ENCODE measurements around the gene HTD2.

Gene HTD2

DNA sequence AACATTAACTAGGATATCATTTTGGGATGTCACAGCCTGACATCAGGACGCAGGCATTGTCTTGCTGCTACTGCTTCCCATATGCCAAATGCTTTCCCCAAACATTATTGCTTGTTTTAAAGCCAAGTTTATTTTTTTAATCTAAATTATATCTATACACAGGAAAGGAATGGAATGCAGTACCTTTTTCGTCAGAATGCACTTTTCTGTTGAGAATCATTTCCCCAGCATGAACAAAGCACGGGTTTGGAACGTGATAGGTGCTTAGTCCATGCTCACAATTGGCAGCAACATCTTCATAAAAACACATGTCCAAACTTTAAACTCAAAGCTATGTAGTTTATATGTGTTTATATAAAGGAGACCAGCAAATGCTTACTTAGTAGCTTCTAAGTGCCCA is 52.5 kb downstream of the HTD2 start:
- DNase-seq (ENCODE audit: low spot score), result no peak

DNA sequence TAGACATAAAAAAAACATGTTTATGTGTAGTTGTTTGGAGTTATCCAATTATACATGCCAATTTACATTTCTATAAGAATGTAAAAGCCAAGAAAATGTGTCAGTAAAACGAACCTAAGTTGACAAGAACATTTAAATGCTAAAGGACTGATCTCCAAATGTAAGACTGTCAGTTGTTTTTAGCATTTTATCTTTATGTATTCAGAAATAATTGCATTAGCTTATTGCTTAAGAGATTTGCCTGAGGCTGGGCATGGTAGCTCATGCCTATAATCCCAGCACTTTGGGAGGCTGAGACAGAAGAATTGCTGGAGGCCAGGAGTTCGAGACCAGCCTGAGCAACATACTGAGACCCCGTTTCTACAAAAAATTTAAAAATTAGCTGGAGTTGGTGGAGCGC is 53.3 kb downstream of the HTD2 start:
- no peak for DNase-seq (ENCODE audit: low spot score)

DNA sequence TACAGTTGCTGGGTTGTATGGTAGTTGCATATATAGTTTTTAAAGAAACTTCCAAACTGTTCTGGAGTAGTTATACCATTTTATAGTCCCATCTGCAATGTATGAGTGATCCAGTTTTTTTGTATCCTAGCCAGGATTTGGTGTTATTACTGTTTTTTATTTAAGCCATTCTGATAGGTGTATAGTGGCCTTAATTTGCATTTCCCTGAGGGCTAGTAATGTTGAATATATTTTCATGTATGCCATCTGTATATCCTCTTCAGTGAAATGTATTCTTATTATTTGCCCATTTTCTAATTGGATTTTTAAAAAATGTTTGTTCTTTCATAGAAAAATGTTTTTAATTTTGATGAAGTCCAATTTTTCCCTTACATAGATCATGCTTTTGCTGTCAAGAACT is 55.5 kb downstream of the HTD2 start:
- no peak for DNase-seq (ENCODE audit: low spot score)

DNA sequence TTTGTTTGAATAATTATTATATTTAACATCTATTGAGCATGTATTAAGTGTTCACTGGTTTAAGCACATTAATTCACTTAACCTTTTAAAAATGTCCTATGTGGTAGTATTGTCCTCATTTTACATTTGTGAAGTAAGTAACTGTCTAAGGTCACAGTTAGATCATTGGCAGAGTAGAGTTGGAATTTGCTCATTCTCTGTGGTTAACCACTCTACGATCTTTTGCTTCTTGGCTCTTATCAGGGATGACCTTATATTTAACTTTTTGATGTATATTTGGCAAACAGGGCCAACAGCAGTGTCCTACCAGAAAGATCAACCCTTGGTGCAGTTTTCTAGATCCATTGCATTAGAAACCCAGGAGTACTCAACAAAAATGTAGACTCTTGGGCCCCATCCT is 60.4 kb downstream of the HTD2 start:
- no peak for DNase-seq (ENCODE audit: low spot score)

DNA sequence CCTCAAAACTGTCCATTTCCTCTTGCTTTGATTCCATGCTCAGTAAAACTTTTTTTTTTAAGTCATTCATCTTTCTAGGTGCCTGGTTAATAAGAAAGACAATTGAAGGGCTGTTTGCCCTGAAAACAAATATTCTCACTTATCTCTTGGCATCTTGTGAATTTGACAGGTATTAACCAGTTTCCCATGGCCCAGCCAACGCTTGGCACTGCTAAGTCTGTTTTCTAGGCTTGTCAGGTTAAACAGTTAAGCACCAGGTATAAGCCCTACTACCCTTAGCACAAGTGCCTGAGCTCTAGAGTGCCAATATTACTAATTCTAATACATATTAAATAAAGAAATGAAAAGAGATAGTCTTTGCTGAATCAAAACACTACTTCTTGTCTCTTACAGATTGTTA is 62.7 kb downstream of the HTD2 start:
- DNase-seq (ENCODE audit: low spot score), result no peak
